Umbilical cord (tissue), 2 donors: Measurements from ENCODE around the gene ZFYVE9. TPM values are rescaled to one million over a fixed set of nuclear protein-coding genes. Genes with fewer than 3 reads are reported as not detected.
A peak's percentile ranks its signal among the peaks of the same experiment; 100 is the strongest.
"Not testable (repeated sequence)": the region's sequence is repeated elsewhere in the genome, so short reads cannot be mapped to it uniquely, and the experiment has no call there.

Experiments
- DNase-seq: peaks from one replicate; pipeline ENCODE4 v3.0.0-alpha.2; 2015; ENCODE audit warnings: low spot score
- total RNA-seq: library from RNA; depleted of rRNA; stranded (reverse); fragments of >200 nt; gene quantifications from one replicate; pipeline ENCODE4 v1.2.3, GENCODE V29; 2014; ENCODE audit warnings: low replicate concordance; ENCODE audit not compliant: insufficient read depth

Gene ZFYVE9
- total RNA-seq, 1 donor from 2014 or later = 27.9 TPM

GRCh38 chr1:52369851-52370250 lies 228.0 kb downstream of the ZFYVE9 start:
- not testable (repeated sequence) for DNase-seq

GRCh38 chr1:52385376-52385775 lies 243.5 kb downstream of the ZFYVE9 start:
- no peak for DNase-seq

GRCh38 chr1:52386458-52386857 lies 244.6 kb downstream of the ZFYVE9 start:
- DNase-seq = peak; percentile 30

DNA sequence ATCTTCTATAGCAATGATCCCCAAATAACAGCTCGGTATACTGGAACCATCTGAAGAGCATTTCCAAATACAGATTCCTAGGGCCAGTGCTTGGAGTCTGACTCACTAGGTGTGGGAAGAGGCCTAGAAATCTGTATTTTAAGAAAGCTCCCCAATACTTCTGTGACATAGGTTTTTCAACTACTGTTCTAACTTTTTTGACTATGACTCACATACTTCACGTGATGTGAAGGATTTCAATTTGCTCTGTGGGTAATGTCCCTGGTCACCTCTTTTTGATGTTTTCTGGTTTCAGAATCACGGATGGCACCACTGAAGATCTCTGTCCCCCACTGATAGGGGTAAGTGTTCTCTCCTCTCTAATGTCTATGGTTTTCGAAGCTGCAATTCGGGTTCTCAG lies 251.3 kb downstream of the ZFYVE9 start:
- DNase-seq = no peak

Other genes with a start within 250 kb of the ZFYVE9 start
- gene RAB3B, start 151.4 kb upstream of the ZFYVE9 start, total RNA-seq = 2.4 TPM
- 10.4 TPM for gene KTI12, start 108.3 kb upstream of the ZFYVE9 start, total RNA-seq
- 16.6 TPM for gene TXNDC12, start 86.9 kb upstream of the ZFYVE9 start, total RNA-seq
- gene BTF3L4, start 85.8 kb upstream of the ZFYVE9 start, total RNA-seq = 46.5 TPM
- 11.3 TPM for gene CC2D1B, start 224.1 kb downstream of the ZFYVE9 start, total RNA-seq